Endothelial cell of umbilical vein (primary cell): Measurements from ENCODE around the gene PAK2.

Source experiments
- CTCF ChIP-seq, 2 donors: IDR thresholded peaks; 1 replicate in 1 of 2; 2 replicates in 1 of 2; pipeline ENCODE4 v1.5.1; 2011; ENCODE audit warnings: low read length in 2 of 2, mild to moderate bottlenecking in 2 of 2, moderate library complexity in 2 of 2, control low read depth in 1 of 2, inconsistent platforms in 1 of 2, low read depth in 1 of 2; ENCODE audit not compliant: insufficient read depth in 1 of 2; ENCODE audit errors: extremely low read depth in 1 of 2
- EZH2 ChIP-seq: IDR thresholded peaks from 2 replicates; pipeline ENCODE4 v1.6.1; 2012; ENCODE audit warnings: borderline replicate concordance, low read depth, mild to moderate bottlenecking, moderate library complexity, low read length, inconsistent platforms; ENCODE audit not compliant: severe bottlenecking
- GATA2 ChIP-seq: IDR thresholded peaks from 2 replicates; pipeline ENCODE4 v1.7.0; 2011; ENCODE audit warnings: low read depth, mild to moderate bottlenecking, moderate library complexity, mixed read lengths, low read length; ENCODE audit not compliant: insufficient read length, insufficient read depth
- JUN ChIP-seq: IDR thresholded peaks from 2 replicates; pipeline ENCODE4 v1.6.1; 2011; ENCODE audit warnings: borderline replicate concordance, low read depth; ENCODE audit not compliant: insufficient read length, insufficient read depth
- MAX ChIP-seq: IDR thresholded peaks from 2 replicates; pipeline ENCODE4 v1.6.1; 2011; ENCODE audit not compliant: insufficient read depth, insufficient read length
- POLR2A ChIP-seq: IDR thresholded peaks from 2 replicates; pipeline ENCODE4 v1.6.1; 2012; ENCODE audit warnings: low read depth, mild to moderate bottlenecking, control low read depth, low read length
- POLR2AphosphoS5 ChIP-seq: IDR thresholded peaks from 2 replicates; pipeline ENCODE4 v1.6.1; 2012; ENCODE audit warnings: low read depth, mild to moderate bottlenecking, control low read depth, low read length, moderate library complexity; ENCODE audit not compliant: insufficient read depth

GRCh38 chr3:196812853-196813252, 73.2 kb downstream of the PAK2 start:
- TF ChIP-seq CTCF (IDR thresholded peaks at IDR 0.05; ENCODE audit: extremely low read depth in 1 of 2, insufficient read depth in 1 of 2, low read depth in 1 of 2, low read length in 2 of 2) (no peak), POLR2AphosphoS5 (no peak), EZH2 (no peak), POLR2A (no peak), JUN (no peak), MAX (no peak), GATA2 (no peak)
